H1 (cell line): Measurements from ENCODE around the gene IRF3. TPM values are rescaled to one million over a fixed set of nuclear protein-coding genes. Genes with fewer than 3 reads are reported as not detected.

ENCODE experiments used
- CEBPB ChIP-seq: IDR thresholded peaks from 2 replicates; pipeline ENCODE4 v1.6.1; 2012; ENCODE audit warnings: low read depth, low read length
- CHD2 ChIP-seq: IDR thresholded peaks from 2 replicates; pipeline ENCODE4 v1.6.1; 2012; ENCODE audit warnings: low read length, improper control_type of control experiment
- CREB1 ChIP-seq: IDR thresholded peaks from 2 replicates; pipeline ENCODE4 v1.6.1; 2012; ENCODE audit warnings: inconsistent platforms
- CTBP2 ChIP-seq: IDR thresholded peaks from 2 replicates; pipeline ENCODE4 v1.7.0; 2011; ENCODE audit warnings: borderline replicate concordance, mild to moderate bottlenecking, moderate library complexity, mixed read lengths, low read length; ENCODE audit not compliant: insufficient read depth, insufficient read length
- EZH2 ChIP-seq: fragments of 200-600 bp; sonication (generic); IDR thresholded peaks from 2 replicates; pipeline ENCODE4 v1.7.1; 2012; ENCODE audit warnings: low read depth, mild to moderate bottlenecking, moderate library complexity, low read length, inconsistent platforms; ENCODE audit not compliant: severe bottlenecking
- POLR2A ChIP-seq, 2 experiments: IDR thresholded peaks; 1 replicate in 1 of 2; 2 replicates in 1 of 2; pipeline ENCODE4 v1.6.1; 2011; ENCODE audit warnings: low read depth in 2 of 2, low read length in 2 of 2, mild to moderate bottlenecking in 2 of 2; ENCODE audit errors: control extremely low read depth in 1 of 2
- POLR2AphosphoS5 ChIP-seq: IDR thresholded peaks from 2 replicates; pipeline ENCODE4 v1.6.1; 2011; ENCODE audit warnings: low read depth, low read length
- RBBP5 ChIP-seq: IDR thresholded peaks from 2 replicates; pipeline ENCODE4 v1.7.1; 2012; ENCODE audit warnings: low read depth, mild to moderate bottlenecking, inconsistent platforms, low read length, moderate library complexity, borderline replicate concordance
- RFX5 ChIP-seq: IDR thresholded peaks from 2 replicates; pipeline ENCODE4 v1.6.1; 2011; ENCODE audit warnings: low read depth, low read length, improper control_type of control experiment, borderline replicate concordance
- SIN3A ChIP-seq, 2 experiments: IDR thresholded peaks in 1 of 2; conservative IDR thresholded peaks in 1 of 2; 2 replicates each; pipeline ENCODE4 v1.6.1; 2011 to 2012; ENCODE audit warnings: low read length in 2 of 2, improper control_type of control experiment in 1 of 2, low read depth in 1 of 2, mild to moderate bottlenecking in 1 of 2
- TBP ChIP-seq: IDR thresholded peaks from 2 replicates; pipeline ENCODE4 v1.6.1; 2011; ENCODE audit warnings: low read depth, low read length, improper control_type of control experiment
- polyA plus RNA-seq, 7 experiments: library from polyadenylated mRNA; depleted of rRNA in 3 of 7; stranded (reverse) in 5 of 7; unstranded in 2 of 7; fragments of >200 nt in 5 of 7; fragments of 200-250 nt in 2 of 7; gene quantifications; 1 replicate in 5 of 7; 2 replicates in 1 of 7; 4 replicates in 1 of 7; pipeline versions ENCODE4 v1.2.1 to v1.2.3, GENCODE V29; 2011 to 2013; ENCODE audit warnings: missing spikeins in 2 of 7, mixed read lengths in 2 of 7
- total RNA-seq: library from RNA; stranded (reverse); fragmentation: NEBNext Ultra II Directional; extraction: Animal tissue kit (Norgen Biotek cat#: 25700); gene quantifications from 2 replicates; pipeline ENCODE4 v1.2.1, GENCODE V29; 2021
- TF ChIP-seq, protein P1 (sequence below), 3 experiments: IDR thresholded peaks; 1 replicate in 2 of 3; 2 replicates in 1 of 3; pipeline versions ENCODE4 v1.5.1 to v1.6.1; 2011; ENCODE audit warnings: low read length in 3 of 3, mild to moderate bottlenecking in 3 of 3, inconsistent platforms in 2 of 3, low read depth in 1 of 3, moderate library complexity in 1 of 3; ENCODE audit not compliant: insufficient read depth in 1 of 3; ENCODE audit errors: control extremely low read depth in 1 of 3
- TF ChIP-seq, protein P2 (sequence below): IDR thresholded peaks from 2 replicates; pipeline ENCODE4 v1.6.1; 2012; ENCODE audit warnings: low read length, inconsistent platforms
- TF ChIP-seq, protein P3 (sequence below): IDR thresholded peaks from 2 replicates; pipeline ENCODE4 v1.6.1; 2011; ENCODE audit warnings: low read depth, mild to moderate bottlenecking, low read length; ENCODE audit not compliant: insufficient read depth

IRF3 gene
- total and polyA plus RNA-seq, 2 of the 8 experiments (the other 6 are each of a cell fraction or from before 2014, with no cell fraction given) = 103 to 114 TPM

DNA sequence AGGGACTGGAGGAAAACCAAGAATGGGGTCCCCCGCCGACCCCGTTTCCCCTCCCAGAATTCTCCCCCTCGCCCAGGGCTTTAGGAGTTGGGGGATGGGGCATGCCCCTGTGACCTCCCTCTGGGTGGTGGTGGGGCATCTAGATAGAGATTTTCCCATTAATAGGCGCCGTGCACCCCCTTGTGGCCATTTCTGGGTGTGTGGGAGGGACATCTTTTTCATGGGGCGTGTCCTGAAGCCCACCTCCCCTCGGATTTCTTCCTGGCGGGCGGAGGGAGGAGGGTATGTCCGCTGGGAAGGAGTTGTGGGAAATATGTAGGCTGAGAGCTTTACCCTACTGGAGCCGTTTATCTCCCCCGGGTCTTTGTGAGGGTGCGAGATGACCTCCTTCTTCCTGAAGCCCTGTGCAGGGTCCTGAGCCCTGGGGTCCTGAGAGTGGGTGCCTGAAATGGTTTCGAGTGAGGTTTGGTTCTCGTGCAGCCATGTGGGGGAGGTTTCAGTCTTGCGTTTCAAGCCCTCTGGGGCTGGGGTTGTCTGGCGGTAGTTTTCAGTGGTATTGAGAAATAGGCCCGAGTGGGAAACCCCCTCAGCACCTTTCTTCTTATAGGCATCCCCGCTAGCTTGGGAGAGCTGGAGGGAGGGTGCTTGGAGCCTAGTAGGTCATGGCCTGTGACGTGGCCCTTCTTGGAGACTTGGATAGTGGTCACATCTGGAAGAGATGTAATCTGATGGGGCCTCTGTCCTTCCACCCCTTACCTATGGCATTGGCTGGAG is 12.4 kb upstream of the IRF3 start (continued):
- TF ChIP-seq POLR2AphosphoS5 (peak; percentile 15), CREB1 (0 out of 2 replicates have a peak, but pooled peaks have one; percentile 5), CHD2 (peak; percentile 54; the same call in 1 of the 2 replicates), RFX5 (no peak), CEBPB (no peak), CTBP2 (no peak), EZH2 (no peak), POLR2A (IDR thresholded peaks at IDR 0.05; ENCODE audit: control extremely low read depth in 1 of 2, low read depth in 2 of 2, low read length in 2 of 2) (peak in 1 of 2 experiments; percentile 22; a peak in 2 of 3 replicates), RBBP5 (no peak), SIN3A (conservative IDR thresholded peaks at IDR 0.05 in 1 of 2, IDR thresholded peaks at IDR 0.05 in 1 of 2; ENCODE audit: low read depth in 1 of 2, low read length in 2 of 2) (no peak), TBP (peak; percentile 51; the same call in 1 of the 2 replicates)
- TF ChIP-seq, protein P1, sequence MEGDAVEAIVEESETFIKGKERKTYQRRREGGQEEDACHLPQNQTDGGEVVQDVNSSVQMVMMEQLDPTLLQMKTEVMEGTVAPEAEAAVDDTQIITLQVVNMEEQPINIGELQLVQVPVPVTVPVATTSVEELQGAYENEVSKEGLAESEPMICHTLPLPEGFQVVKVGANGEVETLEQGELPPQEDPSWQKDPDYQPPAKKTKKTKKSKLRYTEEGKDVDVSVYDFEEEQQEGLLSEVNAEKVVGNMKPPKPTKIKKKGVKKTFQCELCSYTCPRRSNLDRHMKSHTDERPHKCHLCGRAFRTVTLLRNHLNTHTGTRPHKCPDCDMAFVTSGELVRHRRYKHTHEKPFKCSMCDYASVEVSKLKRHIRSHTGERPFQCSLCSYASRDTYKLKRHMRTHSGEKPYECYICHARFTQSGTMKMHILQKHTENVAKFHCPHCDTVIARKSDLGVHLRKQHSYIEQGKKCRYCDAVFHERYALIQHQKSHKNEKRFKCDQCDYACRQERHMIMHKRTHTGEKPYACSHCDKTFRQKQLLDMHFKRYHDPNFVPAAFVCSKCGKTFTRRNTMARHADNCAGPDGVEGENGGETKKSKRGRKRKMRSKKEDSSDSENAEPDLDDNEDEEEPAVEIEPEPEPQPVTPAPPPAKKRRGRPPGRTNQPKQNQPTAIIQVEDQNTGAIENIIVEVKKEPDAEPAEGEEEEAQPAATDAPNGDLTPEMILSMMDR (IDR thresholded peaks at IDR 0.05; ENCODE audit: control extremely low read depth in 1 of 3, insufficient read depth in 1 of 3, low read depth in 1 of 3, low read length in 3 of 3) = peak; percentile 66 to 88 (median 75)
- TF ChIP-seq, protein P2, sequence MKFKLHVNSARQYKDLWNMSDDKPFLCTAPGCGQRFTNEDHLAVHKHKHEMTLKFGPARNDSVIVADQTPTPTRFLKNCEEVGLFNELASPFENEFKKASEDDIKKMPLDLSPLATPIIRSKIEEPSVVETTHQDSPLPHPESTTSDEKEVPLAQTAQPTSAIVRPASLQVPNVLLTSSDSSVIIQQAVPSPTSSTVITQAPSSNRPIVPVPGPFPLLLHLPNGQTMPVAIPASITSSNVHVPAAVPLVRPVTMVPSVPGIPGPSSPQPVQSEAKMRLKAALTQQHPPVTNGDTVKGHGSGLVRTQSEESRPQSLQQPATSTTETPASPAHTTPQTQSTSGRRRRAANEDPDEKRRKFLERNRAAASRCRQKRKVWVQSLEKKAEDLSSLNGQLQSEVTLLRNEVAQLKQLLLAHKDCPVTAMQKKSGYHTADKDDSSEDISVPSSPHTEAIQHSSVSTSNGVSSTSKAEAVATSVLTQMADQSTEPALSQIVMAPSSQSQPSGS = no peak; the same call in 1 of the 2 replicates
- TF ChIP-seq, protein P3, sequence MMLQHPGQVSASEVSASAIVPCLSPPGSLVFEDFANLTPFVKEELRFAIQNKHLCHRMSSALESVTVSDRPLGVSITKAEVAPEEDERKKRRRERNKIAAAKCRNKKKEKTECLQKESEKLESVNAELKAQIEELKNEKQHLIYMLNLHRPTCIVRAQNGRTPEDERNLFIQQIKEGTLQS = no peak
- TF ChIP-seq, all 59 proteins: peak for 12
